GM21381 (cell line): ENCODE measurements around the gene TRIM15.
A peak's percentile ranks its signal among the peaks of the same experiment; 100 is the strongest.
"Not testable (repeated sequence)": the region's sequence is repeated elsewhere in the genome, so short reads cannot be mapped to it uniquely, and the experiment has no call there.

Source experiments
- ATAC-seq: cut with Tn5 transposase; IDR thresholded peaks from one replicate; pipeline ENCODE4 v1.9.1; 2021; ENCODE audit warnings: mild to moderate bottlenecking, moderate library complexity; ENCODE audit not compliant: unreplicated experiment

The TRIM15 gene

DNA sequence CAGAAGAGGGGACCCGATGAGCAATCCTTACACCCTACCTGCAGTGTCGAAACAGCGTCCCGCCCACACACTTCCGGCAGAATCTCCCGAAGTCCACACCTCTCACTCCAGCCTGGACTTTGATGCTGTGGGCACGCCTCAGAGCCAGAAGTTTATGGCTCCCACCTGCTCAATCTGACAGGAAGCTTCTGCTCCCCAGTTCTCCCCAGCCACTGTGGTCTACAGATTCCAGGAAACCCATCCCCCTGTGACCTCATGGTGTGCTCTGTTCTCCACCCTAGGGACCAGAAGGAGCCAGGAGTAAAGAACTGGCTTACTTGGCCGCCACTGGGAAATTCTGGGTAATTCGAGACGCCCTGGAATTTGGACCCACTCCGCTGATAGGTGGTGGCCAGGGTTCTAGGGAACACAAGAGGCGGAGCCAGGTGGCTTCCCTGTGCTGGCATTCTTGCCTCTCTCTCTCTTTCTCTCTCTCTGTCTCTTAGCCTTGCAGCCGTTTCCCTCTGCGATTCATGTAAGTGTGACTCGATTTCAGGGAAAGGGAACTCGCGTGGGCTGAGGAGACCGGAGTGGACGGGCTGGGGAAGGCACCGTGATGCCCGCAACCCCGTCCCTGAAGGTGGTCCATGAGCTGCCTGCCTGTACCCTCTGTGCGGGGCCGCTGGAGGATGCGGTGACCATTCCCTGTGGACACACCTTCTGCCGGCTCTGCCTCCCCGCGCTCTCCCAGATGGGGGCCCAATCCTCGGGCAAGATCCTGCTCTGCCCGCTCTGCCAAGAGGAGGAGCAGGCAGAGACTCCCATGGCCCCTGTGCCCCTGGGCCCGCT lies at the start of gene TRIM15:
TRIM15 (plus strand) TSS at position 457 of the 828 bp plus-strand sequence; CDS start at position 596, 139 bp downstream.
- ATAC-seq: no peak

DNA sequence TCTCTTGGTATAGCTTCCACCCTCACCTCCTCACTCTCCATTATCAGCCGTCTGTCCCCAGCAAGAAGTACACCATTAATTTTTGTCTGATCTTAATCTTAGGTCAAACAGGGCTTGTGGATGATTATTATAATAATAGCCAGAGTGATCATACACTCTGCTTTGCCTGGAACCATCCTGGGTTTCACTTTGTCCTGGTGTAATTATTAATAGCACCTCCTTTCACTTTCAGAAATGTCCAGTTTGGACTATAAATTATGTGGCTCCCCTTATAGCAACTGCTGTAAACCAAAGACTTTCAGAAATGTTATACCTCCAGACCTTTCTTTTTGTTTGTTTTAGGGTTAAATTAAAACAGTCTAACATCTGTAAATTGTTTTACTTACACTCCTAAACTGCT lies 49.5 kb upstream of the TRIM15 start:
- ATAC-seq: no peak

DNA sequence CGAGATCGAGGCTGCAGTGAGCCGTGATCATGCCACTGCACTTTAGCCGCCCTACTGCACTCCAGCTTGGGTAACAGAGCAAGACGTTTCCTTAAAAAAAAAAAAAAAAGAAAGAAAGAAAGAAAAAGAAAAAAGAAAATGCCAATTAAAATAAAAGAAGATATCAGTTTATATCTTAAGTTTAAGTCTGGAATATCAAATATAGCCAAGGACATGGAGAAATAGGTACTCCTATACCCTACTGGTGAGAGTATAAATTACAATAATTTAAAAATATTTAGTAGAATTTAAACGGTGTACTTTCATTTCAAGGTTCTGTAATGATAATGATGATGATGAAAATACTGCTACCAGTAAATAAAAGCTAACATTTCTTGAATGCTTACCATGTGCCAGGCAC lies 46.6 kb upstream of the TRIM15 start:
- ATAC-seq: no peak

DNA sequence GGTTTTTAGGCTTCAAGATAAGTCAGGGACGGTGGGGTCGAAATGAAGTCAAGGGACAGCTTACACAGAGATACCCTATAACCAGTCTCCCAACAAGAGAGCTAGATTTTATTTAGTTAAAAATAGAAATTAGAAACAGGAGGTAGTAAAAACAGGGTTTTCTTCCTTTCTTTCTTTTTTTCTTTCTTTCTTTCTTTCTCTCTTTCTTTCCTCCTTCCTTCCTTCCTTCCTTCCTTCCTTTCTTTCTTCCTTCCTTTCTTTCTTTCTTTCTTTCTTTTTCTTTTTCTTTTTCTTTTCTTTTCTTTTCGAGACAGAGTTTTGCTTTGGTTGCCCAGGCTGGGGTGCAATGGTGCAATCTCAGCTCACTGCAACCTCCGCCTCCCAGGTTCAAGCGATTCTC lies 44.7 kb upstream of the TRIM15 start:
- not testable (repeated sequence) for ATAC-seq

DNA sequence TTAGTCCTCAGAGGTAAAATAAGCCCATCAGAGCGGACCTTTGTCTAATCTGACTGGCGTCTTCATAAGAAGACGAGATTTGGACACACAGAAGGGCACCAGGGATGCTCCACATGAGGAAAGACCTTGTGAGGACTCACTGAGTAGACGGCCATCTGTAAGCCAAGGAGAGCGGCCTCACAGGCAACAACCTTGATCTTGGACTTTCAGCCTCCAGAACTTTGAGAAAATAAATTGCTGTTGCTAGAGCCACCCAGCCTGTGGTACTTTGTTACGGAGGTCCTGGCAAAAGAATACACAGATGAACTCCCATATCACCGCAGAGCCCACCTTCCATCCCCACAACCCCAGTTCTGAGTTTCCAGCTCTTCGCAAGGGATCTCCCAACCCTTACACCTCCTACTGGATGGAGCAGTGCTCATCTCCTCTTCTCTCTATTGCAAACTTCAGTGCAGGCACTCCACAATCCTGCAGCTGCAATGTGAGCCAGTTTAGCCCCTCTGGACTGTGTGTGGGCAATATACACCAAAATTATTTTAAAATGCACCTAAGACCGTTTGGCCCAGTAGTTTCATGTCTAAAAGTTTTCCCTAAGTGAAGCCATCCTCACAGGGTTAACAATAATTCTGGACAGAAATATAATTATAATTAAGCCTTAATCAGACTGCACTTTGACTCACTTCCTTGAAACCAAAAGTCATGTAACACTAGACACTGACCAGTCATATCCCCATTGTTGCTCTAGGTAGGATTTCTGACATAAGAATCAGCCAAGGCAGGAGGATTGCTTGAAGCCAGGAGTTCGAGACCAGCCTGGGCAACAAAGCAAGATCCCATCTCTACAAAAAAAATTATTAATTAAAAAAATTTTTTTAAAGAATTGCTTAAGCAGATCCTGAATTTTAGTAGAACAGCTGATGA lies 41.6 kb upstream of the TRIM15 start:
- no peak for ATAC-seq

- ATAC-seq: no peak
Observed at GRCh38 chr6:30122515-30122914, 40.8 kb upstream of the TRIM15 start.

DNA sequence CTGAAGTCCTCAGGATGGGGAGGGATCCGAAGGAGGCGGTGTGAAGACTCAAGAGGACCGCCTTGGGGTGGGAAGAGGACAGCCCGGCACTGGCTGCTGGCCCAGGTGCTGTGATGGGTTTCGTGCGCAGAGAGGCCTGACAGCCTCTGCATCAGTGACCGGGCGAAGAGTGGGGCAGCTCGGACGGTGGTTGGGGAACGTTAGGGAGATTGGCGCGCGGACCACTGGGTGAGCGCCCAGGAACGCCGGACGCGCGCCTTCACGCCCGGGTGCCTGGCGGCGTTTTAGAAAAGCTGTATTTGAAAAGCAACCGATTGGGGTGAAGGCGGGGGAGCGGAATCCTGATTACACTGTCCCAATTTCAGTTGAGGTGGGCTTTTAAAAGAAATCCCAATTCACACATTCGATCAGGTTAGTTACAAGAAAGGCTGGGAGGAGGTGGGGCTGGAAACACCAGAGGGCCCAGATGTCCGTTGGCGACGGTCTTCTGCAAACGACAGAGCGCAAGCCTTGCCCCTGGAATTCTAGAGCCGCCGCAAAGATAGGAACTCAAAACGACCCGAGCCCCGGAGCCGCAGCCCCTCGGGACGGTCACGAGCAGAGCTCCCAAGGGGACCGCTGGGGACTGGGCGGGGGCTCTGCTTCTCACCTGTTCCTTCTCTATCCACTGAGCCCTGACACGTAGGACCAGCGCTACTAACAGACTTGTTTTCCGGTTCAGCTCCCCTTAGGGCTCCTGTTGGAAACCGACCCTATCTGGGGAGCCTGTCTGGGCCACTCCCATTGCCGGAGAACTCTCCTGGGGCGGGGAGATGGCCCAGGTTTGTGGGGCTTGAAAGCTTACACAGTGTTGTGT lies 35.9 kb upstream of the TRIM15 start:
- ATAC-seq: no peak

DNA sequence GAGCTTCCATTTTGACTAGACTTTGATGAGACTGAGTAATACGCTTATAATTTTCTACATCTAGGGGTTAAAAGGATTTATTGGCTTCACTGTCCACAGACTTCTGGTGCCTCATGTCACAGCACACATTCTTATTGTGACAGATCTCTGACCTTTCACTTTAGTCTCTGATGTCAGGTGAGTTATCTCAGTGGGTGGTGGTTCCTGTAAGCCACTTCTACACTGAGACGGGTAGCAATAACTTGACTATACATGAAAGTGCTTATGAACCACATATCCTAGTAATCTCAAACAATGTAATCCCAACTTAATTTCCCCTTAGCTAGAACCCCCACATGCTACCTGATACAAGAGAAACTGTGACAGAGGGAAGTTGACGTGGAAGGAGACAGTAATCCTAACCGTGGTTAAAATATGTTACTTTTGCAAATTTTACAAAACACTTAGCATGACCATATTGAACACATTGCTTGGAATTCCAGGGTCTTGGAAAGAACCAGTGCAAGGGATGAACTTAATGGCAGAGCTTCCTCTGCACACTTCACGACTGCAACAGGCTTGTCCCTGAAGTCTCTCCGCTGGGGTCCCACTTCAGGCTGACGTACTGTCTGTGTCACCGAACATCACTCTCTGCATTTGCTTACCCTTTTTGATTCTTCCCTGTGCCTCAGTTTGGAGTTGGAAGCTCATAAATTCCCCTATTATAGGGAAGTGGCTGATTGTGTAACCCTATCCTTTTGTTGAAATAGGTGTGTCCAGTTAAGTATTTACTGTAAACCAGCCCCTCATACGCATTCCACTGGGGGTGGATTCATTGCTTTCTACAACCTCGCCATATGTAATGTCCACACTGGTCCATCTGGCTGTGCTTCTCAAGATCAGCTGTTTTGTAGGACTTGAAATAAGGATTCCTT lies 33.8 kb upstream of the TRIM15 start:
- no peak for ATAC-seq

DNA sequence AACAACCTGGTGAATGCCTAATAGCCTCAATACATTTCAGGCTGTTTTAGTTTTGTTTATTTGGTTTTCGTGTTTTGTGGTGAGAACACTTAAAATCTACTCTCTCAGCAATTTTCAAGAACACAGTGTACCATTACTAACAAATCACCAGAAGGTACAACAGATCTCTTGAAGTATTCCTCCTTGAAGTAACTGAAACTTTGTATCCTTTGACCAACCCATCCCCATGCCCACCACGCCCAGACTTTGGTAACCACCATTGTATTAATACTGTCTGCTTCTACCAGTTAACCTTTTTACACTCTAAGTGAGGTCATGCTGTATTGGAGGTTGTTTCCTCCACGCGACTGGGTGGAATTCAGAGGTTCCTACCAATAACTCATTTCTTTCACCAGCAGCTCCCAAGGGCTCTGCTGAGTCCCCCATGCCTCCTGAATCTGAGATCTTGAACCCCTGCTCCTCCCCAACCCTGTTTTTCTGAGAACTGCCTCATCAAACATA lies 33.1 kb upstream of the TRIM15 start:
- no peak for ATAC-seq

GRCh38 chr6:30130887-30131862 lies 32.2 kb upstream of the TRIM15 start:
- peak; percentile 71 for ATAC-seq

GRCh38 chr6:30131947-30132497 lies 31.3 kb upstream of the TRIM15 start:
- no peak for ATAC-seq

DNA sequence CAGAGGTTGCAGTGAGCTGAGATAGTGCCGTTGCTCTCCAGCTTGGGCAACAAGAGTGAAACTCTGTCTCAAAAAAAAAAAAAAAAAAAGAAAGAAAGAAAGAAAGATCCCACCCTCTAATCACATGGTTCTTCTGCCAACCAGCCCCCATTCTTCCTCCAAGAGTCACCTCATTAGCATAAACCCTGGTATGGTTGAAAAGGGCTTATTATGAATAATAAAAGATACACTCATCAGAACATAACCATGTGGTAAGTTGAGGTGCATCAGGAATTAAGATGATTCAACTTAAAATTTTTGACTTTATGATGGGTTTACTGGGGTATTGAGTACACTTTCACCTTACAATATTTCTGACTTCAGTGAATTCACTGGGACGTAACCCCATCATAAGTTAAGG lies 28.2 kb upstream of the TRIM15 start:
- no peak for ATAC-seq

GRCh38 chr6:30135757-30136156 lies 27.6 kb upstream of the TRIM15 start, which contains the start of gene TRIM40:
Gene TRIM40 (plus strand): TSS chr6:30136140. CDS start chr6:30137037, 897 bp downstream.
- ATAC-seq: no peak

GRCh38 chr6:30136570-30137286 lies 26.6 kb upstream of the TRIM15 start:
- no peak for ATAC-seq

DNA sequence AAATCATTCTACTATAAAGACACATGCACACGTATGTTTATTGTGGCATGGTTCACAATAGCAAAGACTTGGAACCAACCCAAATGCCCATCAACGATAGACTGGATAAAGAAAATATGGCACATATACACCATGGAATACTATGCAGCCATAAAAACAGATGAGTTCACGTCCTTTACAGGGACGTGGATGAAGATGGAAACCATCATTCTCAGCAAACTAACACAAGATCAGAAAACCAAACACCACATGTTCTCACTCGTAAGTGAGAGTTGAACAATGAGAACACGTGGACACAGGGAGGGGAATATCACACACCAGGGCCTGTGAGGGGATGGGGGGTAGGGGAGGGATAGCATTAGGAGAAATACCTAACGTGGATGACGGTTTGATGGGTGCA lies 23.1 kb upstream of the TRIM15 start:
- not testable (repeated sequence) for ATAC-seq

DNA sequence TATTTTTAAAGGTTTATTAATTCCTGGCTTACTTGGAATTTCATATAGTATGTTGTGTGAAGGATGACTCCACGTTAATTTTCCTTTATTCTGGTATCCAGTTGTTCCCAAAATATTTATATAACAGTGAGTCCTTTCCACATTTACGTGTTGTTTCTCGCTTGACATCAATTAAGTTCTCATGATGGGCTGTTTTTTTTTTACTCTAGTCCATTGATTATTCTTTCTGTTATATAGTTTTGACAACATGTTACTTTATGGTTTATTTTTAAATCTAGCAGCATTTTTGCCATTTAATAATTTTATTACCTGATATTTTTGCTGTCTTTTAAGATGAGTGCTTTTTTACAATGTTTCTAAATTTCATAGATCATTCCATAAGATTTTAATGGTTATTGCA lies 20.7 kb upstream of the TRIM15 start:
- no peak for ATAC-seq

DNA sequence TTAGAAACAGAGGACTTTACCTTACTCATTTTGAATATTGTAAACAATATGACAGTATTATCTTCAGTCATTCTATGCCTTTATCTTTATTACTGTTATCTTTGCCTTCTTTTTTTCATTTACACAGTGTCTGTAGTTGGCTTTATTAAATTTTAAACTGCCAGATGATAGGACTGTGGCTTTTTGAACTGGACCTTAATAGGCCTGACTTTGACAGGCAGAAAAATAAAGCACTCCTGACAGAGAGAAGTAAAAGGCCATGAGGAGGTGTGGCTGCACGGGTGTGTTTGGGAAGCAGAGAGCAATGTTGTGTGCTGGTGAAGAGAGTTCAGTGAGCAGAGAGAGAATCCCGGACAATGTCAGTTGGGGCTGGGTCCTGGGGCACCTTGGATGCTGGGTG lies 19.6 kb upstream of the TRIM15 start:
- no peak for ATAC-seq
